ENCODE data around the gene MEX3D.
"Not testable (repeated sequence)": the region's sequence is repeated elsewhere in the genome, so short reads cannot be mapped to it uniquely, and the experiment has no call there.

MEX3D gene

DNA sequence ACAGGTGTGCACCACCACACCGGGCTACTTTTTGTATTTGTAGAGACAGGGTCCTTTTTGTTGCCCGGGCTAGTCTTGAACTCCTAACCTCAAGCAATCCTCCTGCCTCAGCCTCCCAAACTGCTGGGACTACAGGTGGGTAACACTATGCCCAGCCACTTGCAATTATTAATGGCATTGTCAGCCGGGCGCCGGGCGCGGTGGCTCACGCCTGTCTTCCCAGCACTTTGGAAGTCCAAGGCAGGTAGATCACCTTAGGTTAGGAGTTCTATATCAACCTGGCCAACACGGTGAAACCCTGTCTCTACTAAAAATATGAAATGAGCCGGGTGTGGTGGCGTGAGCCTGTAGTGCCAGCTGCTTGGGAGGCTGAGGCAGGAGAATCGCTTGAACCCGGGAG lies 2.7 kb upstream of the MEX3D start:
- DNase-seq, result no peak

DNA sequence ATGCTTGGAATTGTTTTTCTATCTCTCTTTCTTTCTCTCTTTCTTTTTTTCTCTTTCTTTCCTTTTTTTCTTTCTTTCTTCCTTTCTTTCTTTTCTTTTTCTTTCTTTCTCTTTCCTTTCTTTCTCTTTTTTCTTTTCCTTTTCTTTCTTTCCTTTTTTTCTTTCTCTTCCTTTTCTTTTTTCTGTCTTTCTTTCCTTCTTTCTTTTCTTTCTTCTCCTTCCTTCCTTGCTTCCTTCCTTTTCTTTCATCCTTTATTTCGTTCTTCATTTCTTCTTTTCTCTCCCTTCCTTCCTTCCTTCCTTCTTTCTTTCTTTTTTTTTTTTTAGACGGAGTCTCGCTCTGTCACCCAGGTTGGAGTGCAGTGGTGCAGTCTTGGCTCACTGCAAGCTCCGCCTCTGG lies 1.9 kb upstream of the MEX3D start:
- DNase-seq, result no peak

DNA sequence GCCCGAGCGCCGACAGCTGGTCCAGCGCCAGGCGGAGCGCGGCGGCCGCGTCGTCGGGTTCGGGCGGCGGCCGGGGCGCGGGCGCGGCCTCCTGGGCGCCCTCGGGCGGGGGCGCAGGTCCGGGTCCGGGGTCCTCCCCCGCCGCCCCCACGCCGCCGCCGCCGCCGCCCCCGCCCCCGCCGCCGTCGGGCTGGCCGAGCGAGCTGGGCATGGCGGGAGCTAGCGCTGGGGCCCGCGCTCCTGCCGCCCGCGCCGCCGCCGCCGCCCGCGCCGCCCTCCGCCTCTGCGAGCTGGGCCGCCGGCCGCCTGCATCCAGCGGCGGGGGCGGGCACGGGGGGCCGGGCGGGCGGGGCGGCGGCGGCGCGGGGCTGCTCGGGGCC lies 287 bp downstream of the MEX3D start:
- DNase-seq, result no peak

DNA sequence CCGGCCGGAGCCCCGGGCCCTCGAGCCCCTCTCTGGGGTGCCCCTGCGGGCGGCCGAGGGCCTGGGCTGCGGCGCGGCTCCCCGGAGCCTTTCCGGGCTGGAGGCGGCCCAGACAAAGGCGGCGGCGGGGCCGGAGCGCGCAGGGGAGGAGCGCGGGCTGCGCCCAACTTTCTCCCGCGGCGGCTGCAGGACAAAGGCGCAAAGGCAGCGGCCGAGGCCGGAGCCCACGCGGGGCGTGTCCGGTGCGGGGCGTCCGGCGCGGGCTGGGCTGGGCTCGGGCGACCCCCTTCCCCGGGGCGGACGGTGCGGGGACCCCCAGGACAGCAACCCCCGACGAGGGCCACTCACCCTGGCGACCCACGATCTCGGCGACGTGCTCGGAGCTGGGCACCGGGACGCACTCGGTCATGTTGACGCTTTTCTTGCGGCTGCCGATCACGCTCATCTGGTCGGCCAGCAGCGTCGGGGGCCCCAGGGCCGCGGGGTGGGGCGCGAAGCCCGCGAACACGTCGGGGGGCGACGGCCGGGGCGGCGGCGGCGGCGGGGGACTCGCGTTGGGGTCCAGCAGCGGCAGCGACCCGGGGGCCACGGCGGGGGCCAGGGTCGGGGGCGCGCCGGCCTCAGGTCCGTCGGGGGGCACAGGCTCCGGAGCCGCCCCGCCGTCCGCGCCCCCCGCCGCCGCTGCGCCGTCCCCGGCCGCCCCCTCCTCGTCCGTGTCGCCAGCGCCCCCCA lies 843 bp downstream of the MEX3D start:
- no peak for DNase-seq

DNA sequence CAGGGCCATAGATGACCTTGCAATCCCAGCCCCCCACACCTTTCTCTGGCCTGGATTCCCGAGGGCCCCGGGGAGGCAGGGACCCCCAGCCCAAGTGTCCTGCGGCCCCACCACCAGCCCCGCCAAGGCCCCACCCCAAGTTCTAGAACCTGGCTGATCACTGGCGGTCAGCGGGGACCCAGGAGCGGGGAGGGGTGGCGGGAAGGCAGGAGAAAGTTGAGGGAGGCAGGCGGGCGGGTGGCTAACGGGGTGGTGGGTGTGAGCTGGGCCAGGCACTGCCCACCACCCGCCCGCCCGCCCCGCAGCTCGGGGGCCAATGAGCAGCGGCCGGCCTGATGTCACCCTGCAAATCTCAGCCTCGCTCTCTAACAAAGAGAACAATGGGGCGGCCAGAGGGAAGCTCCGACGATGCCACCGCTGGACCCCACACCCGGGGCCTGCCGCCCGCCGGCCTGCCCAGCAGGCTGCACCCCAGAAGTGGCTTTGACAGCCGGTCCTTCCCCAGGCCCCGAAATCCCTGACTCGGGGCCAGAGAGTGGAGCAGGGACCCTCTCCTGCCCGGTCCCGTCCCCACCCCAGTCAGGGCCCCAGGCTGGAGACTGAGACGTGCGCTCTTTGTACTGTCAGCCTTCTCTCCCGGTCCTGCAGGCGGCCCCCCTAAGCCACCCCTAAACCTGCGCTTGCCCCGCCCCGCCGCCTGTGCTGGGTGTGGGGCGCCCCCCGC lies 1.6 kb downstream of the MEX3D start:
- DNase-seq, result no peak

DNA sequence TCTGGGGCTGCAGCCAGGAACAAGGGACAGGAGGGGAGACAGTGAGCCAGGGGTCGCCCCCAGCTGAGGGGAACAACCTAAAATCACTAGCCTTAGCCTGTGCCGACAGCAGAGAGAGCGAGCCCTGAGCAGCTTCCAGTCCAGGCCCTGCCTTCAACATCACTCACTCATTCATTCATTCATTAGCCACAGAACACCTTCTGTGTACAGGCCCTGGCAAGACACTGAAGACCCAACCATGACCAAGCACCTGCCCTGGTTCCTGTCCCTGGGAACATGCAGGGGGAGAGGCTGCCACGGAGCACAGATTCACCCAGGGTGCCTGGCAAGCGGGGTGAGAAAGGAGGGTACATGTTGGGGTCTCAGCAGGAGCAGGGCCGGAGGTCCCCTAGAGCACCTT lies 4.9 kb downstream of the MEX3D start:
- DNase-seq, result no peak

DNA sequence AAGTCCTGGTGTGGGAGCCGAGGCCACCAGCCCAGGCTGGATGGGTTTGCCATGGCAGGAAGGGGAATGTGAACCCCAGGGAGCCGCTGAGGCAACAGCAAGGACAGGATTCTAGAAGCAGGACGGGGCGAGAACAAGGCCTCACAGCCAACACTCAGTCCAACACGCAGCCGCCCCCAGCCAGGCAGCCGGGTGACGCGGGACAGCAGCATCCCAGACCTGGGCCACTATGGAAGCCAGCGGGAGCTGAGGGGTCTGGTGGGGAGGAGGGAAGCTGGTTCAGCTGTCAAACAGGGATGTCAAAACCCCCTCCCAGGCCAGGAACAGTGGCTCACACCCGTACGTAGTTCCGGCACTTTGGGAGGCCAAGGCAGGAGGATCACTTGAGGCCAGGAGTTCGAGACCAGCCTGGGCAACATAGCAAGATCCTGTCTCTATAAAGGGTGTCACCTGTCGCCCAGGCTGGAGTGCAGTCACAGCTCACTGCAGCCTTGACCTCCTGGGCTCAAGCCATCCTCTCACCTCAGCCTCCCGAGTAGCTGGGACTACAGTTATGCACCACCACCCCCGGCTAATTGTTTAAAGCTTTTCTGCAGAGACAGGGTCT lies 6.8 kb downstream of the MEX3D start:
- no peak for DNase-seq

DNA sequence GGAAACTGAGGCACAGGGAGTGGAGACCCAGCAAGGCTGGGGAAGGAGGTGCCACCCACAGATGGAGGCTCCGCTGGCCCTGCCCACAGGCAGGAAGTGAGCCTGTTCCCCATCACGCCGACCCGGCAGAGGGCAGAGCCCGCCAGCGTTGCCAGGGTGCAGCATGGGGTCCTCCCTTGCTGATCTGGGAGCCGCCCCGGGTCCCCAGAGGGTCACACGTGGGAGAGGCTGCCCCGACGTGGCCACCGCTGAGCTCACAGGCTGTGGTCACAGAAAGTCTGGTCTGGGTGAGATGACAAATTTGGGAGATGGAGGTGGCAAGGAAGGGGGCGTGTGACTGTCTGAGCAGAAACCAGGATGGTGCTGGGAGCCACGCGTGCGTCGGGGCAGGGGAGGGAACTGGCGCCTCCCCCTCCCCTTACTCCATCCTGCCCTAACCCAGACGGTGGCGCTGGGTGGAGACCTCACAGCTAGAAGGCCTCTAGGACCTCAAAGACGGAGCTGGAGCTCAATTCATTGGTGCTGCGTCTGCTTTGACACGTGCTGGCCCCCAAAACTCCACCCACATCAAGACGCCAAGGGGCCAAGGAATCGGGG lies 7.7 kb downstream of the MEX3D start:
- DNase-seq, result no peak

DNA sequence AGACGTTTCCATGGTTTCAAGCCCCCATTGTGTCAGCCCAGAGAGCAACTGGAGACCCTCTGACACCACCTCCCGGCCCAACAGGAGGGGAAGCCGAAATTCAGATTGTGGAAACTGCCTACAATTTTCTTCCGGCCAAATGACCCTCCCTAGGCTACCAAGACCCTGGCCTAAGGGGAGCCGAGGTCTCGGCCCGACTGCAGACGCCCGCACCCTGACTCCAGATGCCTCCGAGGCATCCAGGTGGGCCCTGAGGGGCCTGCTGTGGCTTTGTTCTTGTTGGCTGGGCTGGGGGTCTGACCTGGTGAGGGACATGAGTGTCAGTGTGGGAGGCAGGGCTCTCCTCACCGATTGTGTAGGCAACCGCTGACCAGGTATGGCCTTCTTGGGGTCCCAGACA lies 9.6 kb downstream of the MEX3D start:
- DNase-seq, result no peak

DNA sequence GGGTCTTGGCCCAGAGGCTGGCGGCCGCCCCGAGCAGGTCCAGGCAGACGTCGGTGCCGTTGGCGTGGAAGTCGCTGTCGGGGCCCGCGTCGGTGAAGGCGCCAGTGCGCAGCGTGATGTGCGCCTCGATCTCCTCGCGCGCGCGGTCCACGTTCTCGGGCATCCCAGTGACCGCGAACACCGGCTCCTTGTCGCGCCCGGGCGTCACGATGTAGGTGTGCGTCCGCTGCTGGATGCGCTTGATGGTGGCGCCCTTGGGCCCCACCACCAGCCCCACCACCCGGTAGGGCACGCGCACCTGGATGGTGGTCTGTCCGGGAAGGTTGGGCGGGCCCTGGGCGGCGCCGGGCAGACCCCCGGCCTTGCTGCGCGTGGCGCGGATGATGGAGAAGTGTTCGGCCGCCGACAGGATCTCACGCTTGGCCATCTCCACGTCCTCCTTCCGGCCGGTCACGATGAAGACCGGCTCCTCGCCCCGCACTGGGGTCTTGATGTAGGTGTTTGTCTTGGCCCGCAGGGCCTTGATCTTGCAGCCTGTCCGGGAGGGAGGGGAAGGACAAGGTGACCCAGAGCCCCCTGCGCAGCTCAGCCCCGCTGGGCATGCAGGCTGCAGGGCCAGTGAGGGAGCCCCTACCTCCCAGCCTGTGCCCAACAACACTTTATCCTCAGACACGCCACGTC lies 11.6 kb downstream of the MEX3D start:
- no peak for DNase-seq

DNA sequence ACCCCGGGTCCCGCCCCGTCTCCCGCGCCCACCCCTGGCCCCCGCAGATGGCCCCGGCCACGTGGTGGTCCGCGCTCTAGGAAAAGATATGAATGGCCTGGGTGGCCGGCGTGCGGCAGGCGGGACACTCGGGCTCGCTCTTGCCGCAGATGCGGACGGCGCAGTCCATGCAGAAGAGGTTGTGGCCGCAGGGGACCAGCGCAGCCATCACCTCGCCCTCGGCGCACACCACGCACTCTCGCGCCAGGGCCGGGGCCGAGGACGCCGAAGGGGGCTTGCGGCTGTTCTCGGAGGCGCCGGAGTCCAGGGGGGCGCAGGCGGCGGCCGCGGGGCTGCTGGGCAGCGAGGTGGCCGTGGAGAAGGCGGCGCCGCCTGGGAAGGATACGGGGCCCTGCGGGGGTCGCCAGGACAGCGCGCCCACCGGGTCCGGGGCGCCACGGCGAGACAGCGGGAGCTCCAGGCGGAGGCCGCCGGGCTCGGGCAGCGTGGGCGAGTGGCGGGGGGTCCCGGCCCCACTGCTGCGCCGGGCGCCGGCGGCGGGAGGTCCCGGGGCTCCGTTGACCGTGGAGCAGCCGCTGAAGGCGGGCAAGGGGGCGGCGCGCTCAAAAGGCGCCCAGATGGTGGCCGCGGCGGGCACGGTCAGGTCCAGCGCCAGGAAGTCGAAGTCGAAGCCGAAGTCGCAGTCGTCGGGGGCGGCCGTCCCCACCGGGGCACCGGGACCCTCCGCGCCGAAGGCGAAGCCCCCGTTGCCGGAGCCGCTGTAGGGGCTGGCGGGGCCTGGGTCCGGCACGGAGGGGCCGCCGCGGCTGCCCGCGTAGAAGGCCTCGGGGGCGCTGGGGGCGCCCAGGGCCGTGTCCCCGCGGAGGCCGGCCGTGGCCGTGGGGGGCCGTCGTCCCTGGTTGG lies 12.4 kb downstream of the MEX3D start:
- DNase-seq, result no peak

DNA sequence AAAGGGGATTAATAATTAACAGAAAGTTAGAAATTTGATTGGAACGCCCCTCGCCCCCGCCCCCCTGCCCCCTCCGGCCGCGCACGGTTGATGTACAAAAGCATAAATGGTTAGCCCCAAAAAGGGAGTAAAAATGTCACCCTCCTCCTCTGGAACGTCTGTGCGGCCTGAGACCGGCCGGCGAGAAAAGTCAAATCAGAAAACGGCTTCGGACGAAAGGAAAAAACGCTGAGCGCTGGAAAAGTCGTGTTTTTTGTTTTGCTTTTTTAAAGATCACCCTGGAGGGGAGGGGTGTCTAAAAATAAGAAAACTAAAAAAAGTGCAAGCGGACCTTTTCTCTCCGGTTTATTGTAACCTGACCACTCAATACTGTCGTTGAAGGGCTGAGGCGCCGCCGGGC lies 13.2 kb downstream of the MEX3D start:
- DNase-seq, result no peak

DNA sequence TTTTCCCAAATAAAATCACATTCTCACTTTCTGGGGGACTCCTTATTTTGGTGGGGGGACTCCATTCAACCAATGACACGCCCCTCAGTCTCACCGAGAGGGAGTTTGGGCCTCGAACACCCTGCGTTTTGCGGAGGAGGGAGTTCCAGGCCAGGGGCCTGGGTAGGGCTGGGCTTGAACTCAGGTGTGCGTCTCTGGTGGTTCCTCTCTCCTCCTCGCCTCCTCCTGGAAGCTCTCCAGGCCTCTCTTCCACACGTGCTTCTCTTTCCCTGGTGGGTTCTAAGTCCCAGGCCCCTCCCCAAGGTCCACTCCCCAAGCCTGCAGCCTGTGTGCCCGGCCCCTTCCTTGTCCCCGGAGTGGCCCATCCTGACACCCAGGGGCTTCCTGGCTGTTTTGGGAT lies 14.7 kb downstream of the MEX3D start:
- DNase-seq, result no peak

DNA sequence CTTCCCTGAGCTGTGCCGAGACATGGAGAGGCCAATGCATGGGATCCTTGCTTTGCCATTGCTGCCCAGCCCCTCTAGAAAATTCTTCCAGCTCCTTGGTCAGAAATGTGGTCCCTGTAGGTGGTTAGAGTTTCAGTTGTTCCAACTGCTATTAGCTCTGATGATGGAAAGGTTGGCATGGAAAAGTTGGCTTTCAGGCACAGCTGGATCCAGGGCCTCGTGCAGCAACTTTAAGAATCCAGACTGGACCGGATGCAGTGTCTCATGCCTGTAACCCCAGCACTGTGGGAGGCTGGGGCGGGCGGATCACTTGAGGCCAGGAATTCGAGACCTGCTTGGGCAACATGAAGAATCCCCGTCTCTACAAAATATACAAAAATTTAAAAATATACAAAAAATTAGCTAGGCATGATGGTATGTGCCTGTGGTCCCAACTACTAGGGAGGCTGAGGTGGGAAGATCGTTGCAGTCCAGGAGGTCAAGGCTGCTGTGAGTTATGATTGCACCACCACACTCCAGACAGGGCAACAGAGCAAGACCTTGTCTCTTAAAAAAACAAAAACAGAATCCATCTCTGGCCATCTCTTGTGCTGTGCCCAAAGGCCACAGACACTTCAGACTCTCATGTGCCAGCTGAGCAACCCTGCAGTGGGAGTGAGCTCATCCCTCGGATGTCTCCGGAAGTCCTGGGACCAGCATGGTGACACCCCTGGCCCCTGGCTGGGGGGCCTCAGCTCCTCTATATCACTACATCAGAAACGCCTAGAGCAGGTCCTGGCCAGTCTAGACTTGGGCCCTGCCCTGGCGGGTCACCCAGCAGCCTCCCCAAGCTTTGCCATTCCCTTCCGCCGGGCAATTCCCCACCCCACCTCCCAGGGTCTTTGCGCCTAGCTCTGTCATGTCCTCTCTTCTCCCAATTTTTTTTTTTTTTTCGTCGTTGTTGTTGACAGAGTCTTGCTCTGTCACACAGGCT lies 16.8 kb downstream of the MEX3D start:
- DNase-seq, result no peak

DNA sequence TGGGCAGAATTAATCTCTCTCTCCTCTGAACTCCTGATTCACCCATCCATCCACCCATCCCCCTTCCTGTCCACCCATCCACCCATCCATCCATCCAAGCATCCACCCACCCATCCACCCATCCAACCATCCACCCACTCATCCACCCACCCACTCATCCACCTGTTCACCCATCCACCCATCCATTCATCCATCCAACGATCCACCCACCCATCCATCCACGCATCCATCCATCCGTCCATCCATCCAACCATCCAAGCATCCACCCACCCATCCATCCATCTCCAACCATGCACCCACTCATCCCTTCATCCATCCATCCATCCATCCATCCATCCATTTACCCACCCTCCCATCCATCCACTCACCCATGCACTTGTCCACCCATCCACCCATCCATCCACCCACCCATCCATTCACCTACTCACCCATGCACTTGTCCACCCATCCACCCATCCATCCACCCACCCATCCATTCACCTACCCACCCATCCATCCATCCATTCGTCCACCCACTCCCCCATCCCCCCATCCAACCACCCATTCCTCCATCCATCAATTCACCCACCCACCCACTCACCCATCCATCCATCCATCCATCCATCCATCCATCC lies 18.7 kb downstream of the MEX3D start:
- no peak for DNase-seq

DNA sequence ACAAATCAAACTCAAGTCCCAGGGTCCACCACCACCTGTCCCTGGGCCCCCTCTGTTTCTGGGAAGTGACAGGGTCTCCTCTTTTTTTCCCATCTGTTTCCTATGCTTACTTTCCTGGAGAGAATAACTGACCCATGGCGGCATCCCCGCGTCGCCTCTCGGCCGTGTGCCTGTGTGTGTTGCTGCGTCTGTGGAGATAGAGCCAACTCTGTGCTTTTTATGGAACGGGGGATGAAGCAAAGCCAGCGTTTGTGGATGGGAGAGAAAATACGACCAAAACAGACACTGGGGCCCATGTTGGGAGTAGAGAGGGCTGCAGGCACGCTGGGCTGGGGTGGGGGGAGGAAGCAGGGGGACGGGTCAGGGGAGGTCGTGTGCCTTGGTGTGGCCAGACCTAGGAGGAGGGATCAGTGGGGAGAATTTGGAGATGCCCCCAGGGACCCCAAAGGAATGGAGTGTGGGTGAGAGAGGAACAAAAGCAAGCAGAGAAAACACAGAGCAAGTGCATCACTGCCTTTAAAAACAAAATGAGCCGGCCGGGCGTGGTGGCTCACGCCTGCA lies 27.7 kb downstream of the MEX3D start:
- DNase-seq, result no peak

DNA sequence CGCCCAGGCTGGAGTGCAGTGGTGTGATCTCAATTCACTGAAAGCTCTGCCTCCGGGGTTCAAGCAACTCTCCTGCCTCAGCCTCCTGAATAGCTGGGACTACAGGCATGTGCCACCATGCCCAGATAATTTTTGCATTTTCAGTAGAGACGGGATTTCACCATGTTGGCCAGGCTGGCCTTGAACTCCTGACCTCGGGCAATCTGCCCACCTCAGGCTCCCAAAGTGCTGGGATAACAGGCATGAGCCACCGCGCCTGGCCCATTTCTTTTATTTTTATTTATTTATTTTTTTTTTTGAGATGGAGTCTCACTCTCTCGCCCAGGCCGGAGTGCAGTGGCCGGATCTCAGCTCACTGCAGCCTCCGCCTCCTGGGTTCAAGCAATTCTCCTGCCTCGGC lies 28.4 kb downstream of the MEX3D start:
- DNase-seq, result not testable (repeated sequence)

DNA sequence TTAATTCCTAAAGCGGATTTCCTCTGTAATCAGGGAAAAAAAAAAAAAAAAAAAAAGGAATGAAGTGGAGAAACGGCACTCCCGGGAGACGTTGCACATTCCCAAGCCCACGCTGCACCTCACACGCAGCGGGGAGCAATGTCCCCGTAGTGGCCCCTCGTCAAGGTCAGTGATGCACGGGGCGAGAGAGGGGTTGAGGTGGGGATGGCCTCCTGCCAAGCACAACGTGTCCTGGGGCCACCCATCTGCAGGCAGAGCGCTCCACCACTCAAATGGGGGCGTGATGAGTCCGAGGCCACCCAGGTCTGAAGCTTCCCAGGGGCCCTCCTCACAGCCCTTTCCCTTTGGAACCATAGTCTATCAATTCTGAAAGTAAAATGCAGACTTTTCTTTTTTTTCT lies 29.1 kb downstream of the MEX3D start:
- DNase-seq, result no peak

DNA sequence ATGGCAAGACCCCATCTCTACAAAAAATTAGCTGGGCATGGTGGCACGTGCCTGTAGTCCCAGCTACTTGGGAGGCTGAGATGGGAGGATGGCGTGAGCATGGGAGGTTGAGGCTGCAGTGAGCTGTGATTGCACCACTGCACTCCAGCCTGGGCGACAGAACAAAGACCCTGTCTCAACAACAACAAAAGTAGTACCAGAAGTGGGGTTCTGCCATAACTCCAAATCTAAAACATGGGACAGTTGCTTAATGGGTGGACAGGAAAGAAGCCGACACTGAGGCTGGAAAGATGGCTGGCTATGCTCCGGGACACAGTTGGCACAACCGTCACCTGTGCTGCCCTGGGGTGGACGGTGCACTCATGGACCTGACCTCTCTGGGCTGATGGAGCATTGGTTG lies 32.4 kb downstream of the MEX3D start:
- not testable (repeated sequence) for DNase-seq

DNA sequence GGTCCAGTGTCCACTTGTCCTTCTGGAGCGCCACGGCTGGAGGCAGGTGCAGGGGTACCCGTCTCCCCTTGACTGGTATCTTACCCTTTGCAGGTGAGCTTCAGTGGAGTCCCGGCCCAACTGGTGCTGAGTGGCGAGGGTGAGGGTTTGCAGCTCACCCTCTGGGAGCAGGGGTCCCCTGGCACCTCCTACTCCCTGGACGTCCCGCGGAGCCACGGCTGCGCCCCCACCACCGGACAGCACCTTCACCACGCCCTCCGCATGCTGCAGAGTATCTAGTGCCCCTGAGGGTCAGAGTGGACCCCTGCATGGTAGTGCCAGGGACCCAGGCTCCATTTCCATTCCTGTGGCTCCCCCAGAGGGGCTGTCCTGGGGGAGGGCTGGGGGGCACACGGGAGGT lies 33.2 kb downstream of the MEX3D start:
- no peak for DNase-seq

Data from activated effector memory CD4-positive, alpha-beta T cell treated with Interleukin-2 at 50 U/mL for 16 hours (primary cell).